Stomach (tissue), 4 donors: Measurements from ENCODE around the gene KIF2C.

Experiments used
- EP300 ChIP-seq: sonication (generic); formaldehyde crosslinking; IDR thresholded peaks from one replicate; pipeline ENCODE4 v1.6.1; 2017; ENCODE audit warnings: antibody characterized with exemption
- POLR2A ChIP-seq, 4 donors: fragments of 450-650 bp; IDR thresholded peaks; one replicate each; pipeline ENCODE4 v1.6.1; 2016; ENCODE audit warnings: antibody characterized with exemption in 4 of 4, control low read depth in 2 of 4, mild to moderate bottlenecking in 1 of 4, moderate library complexity in 1 of 4
- POLR2AphosphoS5 ChIP-seq, 3 donors: sonication (generic); formaldehyde crosslinking; IDR thresholded peaks; one replicate each; pipeline ENCODE4 v1.6.1; 2016; ENCODE audit warnings: antibody characterized with exemption in 3 of 3
- TF ChIP-seq, protein P1 (sequence below), 7 experiments: fragments of 450-650 bp in 4 of 7; fragments of 200-600 bp in 3 of 7; sonication (generic) in 3 of 7; IDR thresholded peaks; one replicate each; pipeline ENCODE4 v1.5.1; 2016 to 2019; ENCODE audit warnings: antibody characterized with exemption in 7 of 7, control low read depth in 2 of 7, mild to moderate bottlenecking in 1 of 7

DNA sequence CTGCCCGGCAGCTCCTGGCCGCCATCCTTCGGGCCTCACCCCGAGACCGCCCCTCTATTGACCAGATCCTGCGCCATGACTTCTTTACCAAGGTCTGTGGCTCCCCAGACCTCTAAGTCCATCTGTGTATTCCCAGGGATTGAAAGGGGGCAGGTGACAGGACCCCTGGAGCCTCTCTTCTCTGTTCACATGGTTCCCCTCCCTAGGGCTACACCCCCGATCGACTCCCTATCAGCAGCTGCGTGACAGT is 63.4 kb downstream of the KIF2C start:
- TF ChIP-seq, protein P1, sequence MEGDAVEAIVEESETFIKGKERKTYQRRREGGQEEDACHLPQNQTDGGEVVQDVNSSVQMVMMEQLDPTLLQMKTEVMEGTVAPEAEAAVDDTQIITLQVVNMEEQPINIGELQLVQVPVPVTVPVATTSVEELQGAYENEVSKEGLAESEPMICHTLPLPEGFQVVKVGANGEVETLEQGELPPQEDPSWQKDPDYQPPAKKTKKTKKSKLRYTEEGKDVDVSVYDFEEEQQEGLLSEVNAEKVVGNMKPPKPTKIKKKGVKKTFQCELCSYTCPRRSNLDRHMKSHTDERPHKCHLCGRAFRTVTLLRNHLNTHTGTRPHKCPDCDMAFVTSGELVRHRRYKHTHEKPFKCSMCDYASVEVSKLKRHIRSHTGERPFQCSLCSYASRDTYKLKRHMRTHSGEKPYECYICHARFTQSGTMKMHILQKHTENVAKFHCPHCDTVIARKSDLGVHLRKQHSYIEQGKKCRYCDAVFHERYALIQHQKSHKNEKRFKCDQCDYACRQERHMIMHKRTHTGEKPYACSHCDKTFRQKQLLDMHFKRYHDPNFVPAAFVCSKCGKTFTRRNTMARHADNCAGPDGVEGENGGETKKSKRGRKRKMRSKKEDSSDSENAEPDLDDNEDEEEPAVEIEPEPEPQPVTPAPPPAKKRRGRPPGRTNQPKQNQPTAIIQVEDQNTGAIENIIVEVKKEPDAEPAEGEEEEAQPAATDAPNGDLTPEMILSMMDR (IDR thresholded peaks at IDR 0.05): no peak
- TF ChIP-seq EP300: no peak
- no peak for TF ChIP-seq POLR2AphosphoS5 (IDR thresholded peaks at IDR 0.05)
- TF ChIP-seq POLR2A (IDR thresholded peaks at IDR 0.05): no peak
